Keratinocyte (primary cell): ENCODE data around the gene MRPS35.

ENCODE experiments used
- CTCF ChIP-seq, 3 experiments: IDR thresholded peaks in 1 of 3; conservative IDR thresholded peaks in 1 of 3; optimal IDR thresholded peaks in 1 of 3; 2 replicates in 2 of 3; 3 replicates in 1 of 3; pipeline versions ENCODE3 to v1.5.1; 2011; ENCODE audit warnings: low read length in 3 of 3, mild to moderate bottlenecking in 3 of 3, moderate library complexity in 2 of 3, control low read depth in 1 of 3, inconsistent platforms in 1 of 3; ENCODE audit not compliant: insufficient read depth in 2 of 3; ENCODE audit errors: extremely low read depth in 1 of 3
- EZH2 ChIP-seq: IDR thresholded peaks from one replicate; pipeline ENCODE4 v1.6.1; 2012; ENCODE audit warnings: inconsistent platforms, mild to moderate bottlenecking, low read length, moderate library complexity

GRCh38 chr12:27779416-27779919 is 68.8 kb downstream of the MRPS35 start:
- TF ChIP-seq CTCF (optimal IDR thresholded peaks at IDR 0.05 in 1 of 3, IDR thresholded peaks at IDR 0.05 in 1 of 3, conservative IDR thresholded peaks at IDR 0.05 in 1 of 3; ENCODE audit: extremely low read depth in 1 of 3, insufficient read depth in 2 of 3, low read length in 3 of 3) (no peak), EZH2 (no peak)
